Measurements from ENCODE around the gene MATK. TPM values are rescaled to one million over a fixed set of nuclear protein-coding genes. Genes with fewer than 3 reads are reported as not detected.

The MATK gene
- total and polyA plus RNA-seq, 10 of the 15 experiments (the other 5 are each of a cell fraction or from before 2014, with no cell fraction given): 0.24 to 2.2 (median 1.1) TPM; not detected in 2

- Histone ChIP-seq H3K9me3 (replicated peaks; ENCODE audit: control insufficient read depth, insufficient read depth, low read length) (no peaks in the 10 kb centered on the region; the same call in 2 of the 3 replicates), H3K36me3 (ENCODE audit: control insufficient read depth in 2 of 2, insufficient read depth in 2 of 2, low read length in 1 of 2) (no peaks in the 10 kb centered on the region; a peak in 1 of 4 replicates), H3K27me3 (replicated peaks in 1 of 2; ENCODE audit: control insufficient read depth in 2 of 2, insufficient read depth in 2 of 2, low read length in 1 of 2) (no peaks in the 10 kb centered on the region), H2AFZ (ENCODE audit: control insufficient read depth, low read depth, low read length) (no peak overlapping the region), H3K9ac (ENCODE audit: control insufficient read depth, insufficient read depth, low read length) (no peak overlapping the region), H3K4me3 (no peak overlapping the region), H3K4me1 (ENCODE audit: control insufficient read depth, insufficient read depth, low read length) (no peaks in the 10 kb centered on the region), H3K4me2 (ENCODE audit: control insufficient read depth, insufficient read depth) (no peak overlapping the region), H4K20me1 (ENCODE audit: control insufficient read depth, insufficient read depth) (no peaks in the 10 kb centered on the region), H3K79me2 (ENCODE audit: control insufficient read depth, insufficient read depth, low read length) (no peaks in the 10 kb centered on the region), H3K27ac (ENCODE audit: control insufficient read depth, insufficient read depth) (no peak overlapping the region)
- ChIA-PET POLR2A (no interaction called here), SMC1A (ENCODE audit: uncharacterized antibody, unreplicated experiment) (no interaction called here), CTCF (no interaction called here), RAD21 (ENCODE audit: unreplicated experiment) (no interaction called here)
- DNase-seq (ENCODE audit: low read depth, low spot score): no peak
- in situ Hi-C loops (cut with MboI): no loop called here
- BruUV-seq (replicated peaks): no TSS peak
- intact Hi-C loops (cut with micrococcal nuclease; ENCODE audit: unreplicated experiment): no loop called here
- ATAC-seq: no peak
- WGBS (ENCODE audit: insufficient coverage, insufficient replicate concordance, low lambda C conversion rate, missing lambda C conversion rate): 81% methylated on average over 30 of the region's 44 CpGs
- no peak for TF ChIP-seq CHD4 (IDR thresholded peaks at IDR 0.05)
- no peak for TF ChIP-seq KLF5 (IDR thresholded peaks at IDR 0.05; ENCODE audit: partially characterized antibody)
- no peak for TF ChIP-seq SKIL (IDR thresholded peaks at IDR 0.05; ENCODE audit: low read depth, poor library complexity, severe bottlenecking)
- TF ChIP-seq SMARCA5 (IDR thresholded peaks at IDR 0.05): no peak
- no peak for TF ChIP-seq RELB (IDR thresholded peaks at IDR 0.05; ENCODE audit: low read depth)
- TF ChIP-seq ZNF592 (IDR thresholded peaks at IDR 0.05): no peak
- no peak for TF ChIP-seq EZH2 (IDR thresholded peaks at IDR 0.05; ENCODE audit: borderline replicate concordance, control insufficient read depth, low read depth, low read length)
- TF ChIP-seq ELK1 (IDR thresholded peaks at IDR 0.05; ENCODE audit: low read depth, low read length): no peak
- TF ChIP-seq NFYA (IDR thresholded peaks at IDR 0.05; ENCODE audit: borderline replicate concordance, low read depth, low read length): no peak
- TF ChIP-seq PAX8 (IDR thresholded peaks at IDR 0.05): no peak
- no peak for TF ChIP-seq BACH1 (IDR thresholded peaks at IDR 0.05; ENCODE audit: borderline replicate concordance)
- no peak for TF ChIP-seq SMC3 (IDR thresholded peaks at IDR 0.05; ENCODE audit: borderline replicate concordance, low read length)
- FAIRE-seq: no peak
Measured at GRCh38 chr19:3778899-3779723, 7.1 kb downstream of the MATK start.

Data from GM12878 (cell line).